ENCODE data around the gene EML4.

DNA sequence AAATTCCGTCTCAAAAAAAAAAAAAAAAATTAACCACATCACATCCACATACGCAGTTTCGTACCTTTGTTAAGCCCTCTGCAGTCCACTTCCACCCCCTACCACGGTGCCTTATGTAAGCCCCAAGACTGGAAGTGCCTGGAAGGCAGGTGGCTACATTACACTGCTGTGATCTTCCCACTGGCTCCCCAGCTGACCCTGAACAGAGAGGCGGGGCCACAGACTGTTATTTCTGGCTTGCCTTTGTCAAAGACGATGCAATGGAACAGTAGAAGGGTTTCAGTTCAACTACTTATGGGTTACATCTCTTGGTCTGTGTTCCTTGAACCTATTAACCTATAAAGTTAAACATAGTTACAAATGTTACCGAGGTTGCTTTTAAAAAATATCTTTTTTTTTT, 207.6 kb downstream of the EML4 start:
- TF ChIP-seq, protein P1, sequence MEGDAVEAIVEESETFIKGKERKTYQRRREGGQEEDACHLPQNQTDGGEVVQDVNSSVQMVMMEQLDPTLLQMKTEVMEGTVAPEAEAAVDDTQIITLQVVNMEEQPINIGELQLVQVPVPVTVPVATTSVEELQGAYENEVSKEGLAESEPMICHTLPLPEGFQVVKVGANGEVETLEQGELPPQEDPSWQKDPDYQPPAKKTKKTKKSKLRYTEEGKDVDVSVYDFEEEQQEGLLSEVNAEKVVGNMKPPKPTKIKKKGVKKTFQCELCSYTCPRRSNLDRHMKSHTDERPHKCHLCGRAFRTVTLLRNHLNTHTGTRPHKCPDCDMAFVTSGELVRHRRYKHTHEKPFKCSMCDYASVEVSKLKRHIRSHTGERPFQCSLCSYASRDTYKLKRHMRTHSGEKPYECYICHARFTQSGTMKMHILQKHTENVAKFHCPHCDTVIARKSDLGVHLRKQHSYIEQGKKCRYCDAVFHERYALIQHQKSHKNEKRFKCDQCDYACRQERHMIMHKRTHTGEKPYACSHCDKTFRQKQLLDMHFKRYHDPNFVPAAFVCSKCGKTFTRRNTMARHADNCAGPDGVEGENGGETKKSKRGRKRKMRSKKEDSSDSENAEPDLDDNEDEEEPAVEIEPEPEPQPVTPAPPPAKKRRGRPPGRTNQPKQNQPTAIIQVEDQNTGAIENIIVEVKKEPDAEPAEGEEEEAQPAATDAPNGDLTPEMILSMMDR (IDR thresholded peaks at IDR 0.05), result no peak
- no peak for TF ChIP-seq POLR2A (IDR thresholded peaks at IDR 0.05)

Data from adrenal gland (tissue), 5 donors.